Spleen (tissue), 11 donors: ENCODE results near the gene PLAC1. TPM values are rescaled to one million over a fixed set of nuclear protein-coding genes. Genes with fewer than 3 reads are reported as not detected.

Experiments
- DNase-seq: peaks from one replicate; pipeline ENCODE4 v3.0.0-alpha.2; 2020
- H3K27ac ChIP-seq, 8 donors: fragments of 200-600 bp; sonication (generic) in 7 of 8; 1 replicate in 4 of 8; 2 replicates in 4 of 8; pipeline versions ENCODE4 v1.5.0 to v1.8.0; 2016 to 2021; ENCODE audit warnings: inconsistent platforms in 4 of 8, mild to moderate bottlenecking in 4 of 8, moderate library complexity in 1 of 8
- H3K27me3 ChIP-seq, 7 donors: fragments of 200-600 bp; sonication (generic) in 6 of 7; replicated peaks in 1 of 7; 1 replicate in 4 of 7; 2 replicates in 3 of 7; pipeline versions ENCODE4 v1.5.0 to v1.8.0; 2016 to 2021; ENCODE audit warnings: inconsistent platforms in 3 of 7, mild to moderate bottlenecking in 1 of 7
- H3K36me3 ChIP-seq, 6 donors: fragments of 200-600 bp; sonication (generic) in 5 of 6; 1 replicate in 4 of 6; 2 replicates in 2 of 6; pipeline versions ENCODE4 v1.5.0 to v1.8.0; 2016 to 2021; ENCODE audit warnings: inconsistent platforms in 2 of 6
- H3K4me1 ChIP-seq, 6 donors: fragments of 200-600 bp; sonication (generic) in 5 of 6; 1 replicate in 3 of 6; 2 replicates in 3 of 6; pipeline versions ENCODE4 v1.5.0 to v1.8.0; 2016 to 2021; ENCODE audit warnings: inconsistent platforms in 3 of 6
- H3K4me3 ChIP-seq, 8 donors: fragments of 200-600 bp; sonication (generic) in 7 of 8; 1 replicate in 4 of 8; 2 replicates in 4 of 8; pipeline versions ENCODE4 v1.5.0 to v1.8.0; 2016 to 2021; ENCODE audit warnings: inconsistent platforms in 4 of 8, mild to moderate bottlenecking in 4 of 8, moderate library complexity in 2 of 8
- H3K9me3 ChIP-seq, 8 donors: fragments of 200-600 bp; sonication (generic) in 7 of 8; 1 replicate in 4 of 8; 2 replicates in 4 of 8; pipeline versions ENCODE4 v1.5.0 to v1.8.0; 2016 to 2021; ENCODE audit warnings: inconsistent platforms in 4 of 8
- CTCF ChIP-seq, 11 experiments: fragments of 200-600 bp in 7 of 11; fragments of 450-650 bp in 4 of 11; sonication (generic) in 4 of 11; IDR thresholded peaks in 8 of 11; conservative IDR thresholded peaks in 3 of 11; 1 replicate in 7 of 11; 2 replicates in 4 of 11; pipeline versions ENCODE4 v1.4.0 to v1.8.0; 2016 to 2021; ENCODE audit warnings: antibody characterized with exemption in 11 of 11, inconsistent platforms in 4 of 11, mild to moderate bottlenecking in 1 of 11
- POLR2A ChIP-seq, 3 donors: fragments of 450-650 bp; IDR thresholded peaks; one replicate each; pipeline ENCODE4 v1.5.1; 2017; ENCODE audit warnings: antibody characterized with exemption in 3 of 3, mild to moderate bottlenecking in 1 of 3
- POLR2AphosphoS5 ChIP-seq, 3 donors: sonication (generic); formaldehyde crosslinking; IDR thresholded peaks; one replicate each; pipeline ENCODE4 v1.5.1; 2017; ENCODE audit warnings: antibody characterized with exemption in 3 of 3
- WGBS, 5 donors: extraction: QIAGEN DNeasy Blood & Tissue Kit in 3 of 5; methylation state at CpG; one replicate each; pipeline versions ENCODE4 v1.1.5 to v1.1.7; 2013 to 2018; 5-methylcytosine and 5-hydroxymethylcytosine counted together
- intact Hi-C: fragments of 100-400 bp; cut with DNase I; formaldehyde crosslinking; loops from one replicate; pipeline ENCODE4 v1.15.0; 2023; ENCODE audit warnings: low total_unique reads
- polyA plus RNA-seq, 3 donors: library from polyadenylated mRNA; stranded (reverse); fragments of 200-250 nt; gene quantifications; one replicate each; pipeline ENCODE4 v1.2.1, GENCODE V29; 2013
- total RNA-seq, 7 donors: library from RNA; depleted of rRNA in 3 of 7; stranded (reverse); fragments of >200 nt in 3 of 7; fragmentation: NEBNext Ultra II Directional in 4 of 7; extraction: Animal tissue kit (Norgen Biotek cat#: 25700) in 4 of 7; gene quantifications; one replicate each; pipeline versions ENCODE4 v1.1.0 to v1.2.1, GENCODE V29; 2016 to 2021
- donor health status: healthy with polysubstance abuse.
- donor health status: DM: no; HTN: no; CAD: no; lungs with moderate emphysema.
- donor health status: DM: no; HTN: no; CAD: no.
- donor health status: Bipolar disorder and iron deficiency.
- donor health status: healthy.
- donor health status: DM: no; HTN: no; CAD: no.
- donor health status: DM: yes; HTN: yes; CAD: no.

PLAC1 gene
- total and polyA plus RNA-seq, 10 donors: not detected

- Histone ChIP-seq H3K9me3 (no peaks in the 10 kb centered on the region), H3K27me3 (peaks cover 0 to 21% (median 0%) of the 10 kb centered on the region in 7 donors), H3K36me3 (no peaks in the 10 kb centered on the region), H3K4me1 (no peaks in the 10 kb centered on the region), H3K27ac (no peak overlapping the region), H3K4me3 (no peak overlapping the region)
- intact Hi-C loops: no loop called here
- no peak for TF ChIP-seq POLR2A (IDR thresholded peaks at IDR 0.05)
- TF ChIP-seq POLR2AphosphoS5 (IDR thresholded peaks at IDR 0.05): no peak
- no peak for TF ChIP-seq CTCF (IDR thresholded peaks at IDR 0.05 in 8 of 11, conservative IDR thresholded peaks at IDR 0.05 in 3 of 11)
- no peak for DNase-seq
- WGBS, 5 donors: 55 to 100% (median 86%) methylated on average over 1 of the region's 1 CpG
Observed at GRCh38 chrX:134642386-134642785, 15.9 kb downstream of the PLAC1 start.

- TF ChIP-seq CTCF (IDR thresholded peaks at IDR 0.05 in 8 of 11, conservative IDR thresholded peaks at IDR 0.05 in 3 of 11): no peak
- TF ChIP-seq POLR2AphosphoS5 (IDR thresholded peaks at IDR 0.05): no peak
- no peak for TF ChIP-seq POLR2A (IDR thresholded peaks at IDR 0.05)
- DNase-seq: no peak
- peaks cover 0 to 13% (median 0%) of the 10 kb centered on the region in 7 donors for H3K27me3 ChIP-seq
- no peak overlapping the region for H3K4me3 ChIP-seq
- no peaks in the 10 kb centered on the region for H3K36me3 ChIP-seq
- no peaks in the 10 kb centered on the region for H3K9me3 ChIP-seq
- 31 to 59% (median 37%) methylated on average over 1 to 2 of the region's 2 CpGs for WGBS, 5 donors
- no peaks in the 10 kb centered on the region for H3K4me1 ChIP-seq
- no peak overlapping the region for H3K27ac ChIP-seq
- intact Hi-C loops: no loop called here
Observed at GRCh38 chrX:134641346-134641745, 16.9 kb downstream of the PLAC1 start.

GRCh38 chrX:134640914-134641313 is 17.4 kb downstream of the PLAC1 start:
- intact Hi-C loops: no loop called here
- DNase-seq: no peak
- Histone ChIP-seq H3K27me3 (peaks cover 0 to 9% (median 0%) of the 10 kb centered on the region in 7 donors), H3K4me1 (no peaks in the 10 kb centered on the region), H3K27ac (no peak overlapping the region), H3K9me3 (no peaks in the 10 kb centered on the region), H3K4me3 (no peak overlapping the region), H3K36me3 (no peaks in the 10 kb centered on the region)
- TF ChIP-seq POLR2AphosphoS5 (IDR thresholded peaks at IDR 0.05) (no peak), POLR2A (IDR thresholded peaks at IDR 0.05) (no peak), CTCF (IDR thresholded peaks at IDR 0.05 in 8 of 11, conservative IDR thresholded peaks at IDR 0.05 in 3 of 11) (no peak)
- WGBS, 5 donors: 63 to 94% (median 84%) methylated on average over 4 of the region's 4 CpGs

- intact Hi-C loops: no loop called here
- Histone ChIP-seq H3K27ac (no peak overlapping the region), H3K4me1 (no peaks in the 10 kb centered on the region), H3K4me3 (no peak overlapping the region), H3K9me3 (no peaks in the 10 kb centered on the region), H3K36me3 (no peaks in the 10 kb centered on the region), H3K27me3 (peaks cover 0 to 9% (median 0%) of the 10 kb centered on the region in 7 donors)
- DNase-seq: no peak
- TF ChIP-seq POLR2A (IDR thresholded peaks at IDR 0.05) (no peak), CTCF (IDR thresholded peaks at IDR 0.05 in 8 of 11, conservative IDR thresholded peaks at IDR 0.05 in 3 of 11) (no peak)
- 75 to 81% (median 78%) methylated on average over 5 of the region's 5 CpGs for WGBS, 5 donors
Observed at GRCh38 chrX:134636851-134637250, 21.4 kb downstream of the PLAC1 start.
